CD4-positive, alpha-beta T cell (primary cell): ENCODE results near the gene RSF1. TPM values are rescaled to one million over a fixed set of nuclear protein-coding genes. Genes with fewer than 3 reads are reported as not detected.

Source experiments
- ATAC-seq: fragments of 200-7000 bp; cut with Tn5 transposase; one replicate; pipeline ENCODE4 v1.10.0; 2022; ENCODE audit warnings: mild to moderate bottlenecking; ENCODE audit not compliant: poor library complexity
- CTCF ChIA-PET: fragments of 350-600 bp; sonication (Branson Sonifier 250); formaldehyde crosslinking; loops from one replicate; lab custom pipeline; 2021; ENCODE audit warnings: antibody characterized with exemption, inconsistent platforms; lab: Charles Lee
- POLR2A ChIA-PET: fragments of 350-600 bp; sonication (Branson Sonifier 250); formaldehyde crosslinking; loops from one replicate; lab custom pipeline; 2021; ENCODE audit warnings: antibody characterized with exemption, inconsistent platforms; lab: Charles Lee
- DNase-seq, 14 experiments: peaks; one replicate each; pipeline ENCODE4 v3.0.0-alpha.2; 2013 to 2020; ENCODE audit warnings: mixed read lengths in 2 of 14
- H3K27ac ChIP-seq, 2 donors: one replicate each; pipeline versions ENCODE4 v1.5.1 to v1.7.0; 2013; ENCODE audit warnings: low read length in 2 of 2, low read depth in 1 of 2, mild to moderate bottlenecking in 1 of 2
- H3K27me3 ChIP-seq, 2 experiments: 1 replicate in 1 of 2; 2 replicates in 1 of 2; pipeline versions ENCODE4 v1.6.1 to v1.7.0; 2013; ENCODE audit warnings: low read length in 2 of 2, control low read depth in 1 of 2, mild to moderate bottlenecking in 1 of 2, moderate library complexity in 1 of 2; ENCODE audit not compliant: insufficient read depth in 2 of 2, control insufficient read depth in 1 of 2
- H3K36me3 ChIP-seq: one replicate; pipeline ENCODE4 v1.6.1; 2013; ENCODE audit warnings: low read length, control low read depth; ENCODE audit not compliant: insufficient read depth
- H3K4me1 ChIP-seq: one replicate; pipeline ENCODE4 v1.6.1; 2013; ENCODE audit warnings: low read length, control low read depth; ENCODE audit not compliant: insufficient read depth
- H3K4me3 ChIP-seq: one replicate; pipeline ENCODE4 v1.5.1; 2013; ENCODE audit warnings: mild to moderate bottlenecking, low read length, moderate library complexity
- H3K9me3 ChIP-seq, 2 experiments: 1 replicate in 1 of 2; 2 replicates in 1 of 2; pipeline versions ENCODE4 v1.6.1 to v1.7.0; 2013; ENCODE audit warnings: low read length in 2 of 2, mild to moderate bottlenecking in 2 of 2, control low read depth in 1 of 2, moderate library complexity in 1 of 2; ENCODE audit not compliant: control insufficient read depth in 1 of 2, insufficient read depth in 1 of 2
- H3K27ac Mint-ChIP-seq: one replicate; pipeline ENCODE4 v1.8.0; 2020; ENCODE audit warnings: mixed read lengths
- H3K27me3 Mint-ChIP-seq: one replicate; pipeline ENCODE4 v1.8.0; 2021; ENCODE audit warnings: mixed read lengths
- H3K36me3 Mint-ChIP-seq: one replicate; pipeline ENCODE4 v1.8.0; 2021; ENCODE audit warnings: low read depth, mixed read lengths
- H3K4me1 Mint-ChIP-seq: one replicate; pipeline ENCODE4 v1.8.0; 2021; ENCODE audit warnings: low read depth, mixed read lengths
- H3K4me3 Mint-ChIP-seq: one replicate; pipeline ENCODE4 v1.8.0; 2020; ENCODE audit warnings: mild to moderate bottlenecking, mixed read lengths
- H3K9me3 Mint-ChIP-seq: one replicate; pipeline ENCODE4 v1.8.0; 2020; ENCODE audit warnings: mixed read lengths
- CTCF ChIP-seq: fragments of 200-600 bp; IDR thresholded peaks from one replicate; pipeline ENCODE4 v1.8.0; 2022; ENCODE audit warnings: antibody characterized with exemption, mild to moderate bottlenecking
- intact Hi-C, 2 experiments: fragments of 100-400 bp; cut with DNase I in 1 of 2; cut with micrococcal nuclease in 1 of 2; formaldehyde crosslinking; loops; one replicate each; pipeline versions ENCODE4 v1.15.1 to v1.9.0; 2023 to 2025; cut with DNase I, micrococcal nuclease
- total RNA-seq, 174 experiments: library from RNA in 2 of 174; stranded (reverse) in 2 of 174; gene quantifications; one replicate each; pipeline ENCODE4 v1.2.3 and lab custom pipeline; 2021 to 2026

The RSF1 gene
- total RNA-seq, 2 experiments from 2014 or later: 87.7 to 91.9 TPM

- Mint-ChIP-seq H3K4me1 (no peaks in the 10 kb centered on the region), H3K27me3 (no peaks in the 10 kb centered on the region), H3K9me3 (no peaks in the 10 kb centered on the region), H3K36me3 (peaks cover 87% of the 10 kb centered on the region), H3K4me3 (no peak overlapping the region), H3K27ac (no peak overlapping the region)
- H3K27me3 ChIP-seq: no peaks in the 10 kb centered on the region
- DNase-seq: no peak
- H3K27ac ChIP-seq: no peak overlapping the region
- no peak for ATAC-seq
- intact Hi-C loops: no loop called here
- POLR2A ChIA-PET: no interaction called here
- H3K36me3 ChIP-seq: peaks cover 52% of the 10 kb centered on the region
- H3K9me3 ChIP-seq: no peaks in the 10 kb centered on the region
- H3K4me3 ChIP-seq: no peak overlapping the region
- no peak for TF ChIP-seq CTCF
- H3K4me1 ChIP-seq: no peaks in the 10 kb centered on the region
- CTCF ChIA-PET: no interaction called here
Measured at GRCh38 chr11:77723024-77723423, 97.5 kb downstream of the RSF1 start.

GRCh38 chr11:77710358-77710757, 110.2 kb downstream of the RSF1 start:
- no peak overlapping the region for H3K27ac Mint-ChIP-seq
- Histone ChIP-seq H3K27me3 (no peaks in the 10 kb centered on the region), H3K9me3 (no peaks in the 10 kb centered on the region), H3K27ac (no peak overlapping the region), H3K4me1 (no peaks in the 10 kb centered on the region), H3K4me3 (no peak overlapping the region), H3K36me3 (peaks cover 3% of the 10 kb centered on the region)
- H3K27me3 Mint-ChIP-seq: no peaks in the 10 kb centered on the region
- peaks cover 48% of the 10 kb centered on the region for H3K36me3 Mint-ChIP-seq
- TF ChIP-seq CTCF: no peak
- intact Hi-C loops: no loop called here
- ChIA-PET CTCF (no interaction called here), POLR2A (no interaction called here)
- H3K4me1 Mint-ChIP-seq: peaks cover 39% of the 10 kb centered on the region
- DNase-seq (no peak), ATAC-seq (no peak)
- H3K4me3 Mint-ChIP-seq: no peak overlapping the region
- H3K9me3 Mint-ChIP-seq: no peaks in the 10 kb centered on the region

- Histone ChIP-seq H3K4me1 (no peaks in the 10 kb centered on the region), H3K4me3 (no peak overlapping the region), H3K27me3 (no peaks in the 10 kb centered on the region), H3K9me3 (no peaks in the 10 kb centered on the region), H3K27ac (no peak overlapping the region), H3K36me3 (peaks cover 16% of the 10 kb centered on the region)
- intact Hi-C loops: no loop called here
- no peak for ATAC-seq
- Mint-ChIP-seq H3K27ac (no peak overlapping the region), H3K36me3 (peaks cover 52% of the 10 kb centered on the region), H3K4me3 (no peak overlapping the region), H3K27me3 (no peaks in the 10 kb centered on the region), H3K4me1 (peaks cover 13% of the 10 kb centered on the region), H3K9me3 (no peaks in the 10 kb centered on the region)
- no peak for TF ChIP-seq CTCF
- ChIA-PET CTCF (interaction anchor here (0.7 kb wide), 1 partner anchor 167 kb away, joined by 4 read pairs; no protein-coding TSS in a partner anchor), POLR2A (interaction anchor here (0.6 to 0.7 kb wide), 2 partner anchors 158 to 674 kb away, joined by 3 to 4 read pairs; no protein-coding TSS in a partner anchor)
- no peak for DNase-seq
Measured at GRCh38 chr11:77705876-77706579, 114.5 kb downstream of the RSF1 start.
